HEK293T (cell line): Measurements from ENCODE around the gene ZNF431.

Experiments
- BHLHE40 ChIP-seq: fragments of 450-650 bp; IDR thresholded peaks from 2 replicates; pipeline ENCODE4 v1.6.1; 2016; ENCODE audit warnings: mild to moderate bottlenecking, moderate library complexity, borderline replicate concordance
- ELF4 ChIP-seq: fragments of 450-650 bp; IDR thresholded peaks from 2 replicates; pipeline ENCODE4 v1.6.1; 2017; ENCODE audit warnings: antibody characterized with exemption
- FOXA1 ChIP-seq: fragments of 450-650 bp; IDR thresholded peaks from 2 replicates; pipeline ENCODE4 v1.6.1; 2016; ENCODE audit warnings: mild to moderate bottlenecking
- FOXM1 ChIP-seq: fragments of 450-650 bp; IDR thresholded peaks from 2 replicates; pipeline ENCODE4 v1.6.1; 2017; ENCODE audit warnings: mild to moderate bottlenecking, borderline replicate concordance
- L3MBTL2 ChIP-seq: fragments of 450-650 bp; conservative IDR thresholded peaks from 2 replicates; pipeline ENCODE4 v1.6.1; 2016; ENCODE audit warnings: mild to moderate bottlenecking
- NFRKB ChIP-seq: fragments of 450-650 bp; IDR thresholded peaks from 2 replicates; pipeline ENCODE4 v1.6.1; 2016; ENCODE audit warnings: mild to moderate bottlenecking, moderate library complexity
- SP1 ChIP-seq: fragments of 450-650 bp; IDR thresholded peaks from 2 replicates; pipeline ENCODE4 v1.6.1; 2017
- SUZ12 ChIP-seq: fragments of 450-650 bp; IDR thresholded peaks from 2 replicates; pipeline ENCODE4 v1.6.1; 2016; ENCODE audit warnings: mild to moderate bottlenecking
- TARDBP ChIP-seq: fragments of 450-650 bp; IDR thresholded peaks from 2 replicates; pipeline ENCODE4 v1.6.1; 2016
- ZNF384 ChIP-seq: fragments of 450-650 bp; IDR thresholded peaks from 2 replicates; pipeline ENCODE4 v1.6.1; 2016

DNA sequence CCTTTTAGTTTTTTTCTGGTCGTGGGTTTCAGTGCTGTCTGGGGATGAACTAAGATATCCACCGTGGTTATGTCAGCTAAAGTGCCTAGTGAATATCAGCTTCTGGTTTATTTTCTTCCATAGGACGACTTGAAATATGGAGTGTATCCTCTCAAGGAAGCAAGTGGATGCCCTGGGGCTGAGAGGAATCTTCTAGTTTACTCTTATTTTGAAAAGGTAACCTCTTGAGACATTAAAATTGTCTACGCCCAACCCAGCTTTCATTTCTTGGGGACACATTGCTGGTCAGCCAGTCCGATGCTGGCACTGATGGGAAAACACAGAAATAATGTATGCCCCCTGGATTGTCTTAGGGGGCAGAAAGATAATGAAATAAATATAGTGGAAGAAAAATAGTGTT lies 1.6 kb downstream of the ZNF431 start:
- no peak for TF ChIP-seq ELF4
- no peak for TF ChIP-seq NFRKB
- TF ChIP-seq ZNF384: no peak
- TF ChIP-seq SUZ12: no peak
- TF ChIP-seq BHLHE40: no peak
- no peak for TF ChIP-seq FOXA1
- no peak for TF ChIP-seq L3MBTL2
- TF ChIP-seq SP1: no peak
- no peak for TF ChIP-seq TARDBP
- TF ChIP-seq FOXM1: no peak
